Activated T-cell treated with anti-CD3 and anti-CD28 coated beads, Interleukin-2, amount 50 U/mL, for 1 hour (primary cell): Measurements from ENCODE around the gene PACSIN2.

ENCODE experiments used
- DNase-seq: peaks from one replicate; pipeline ENCODE4 v3.0.0-alpha.2; 2020

PACSIN2 gene

GRCh38 chr22:42901790-42902508 is 113.0 kb downstream of the PACSIN2 start:
- no peak for DNase-seq

- DNase-seq, result no peak
Measured at GRCh38 chr22:42897960-42898359, 117.0 kb downstream of the PACSIN2 start.

GRCh38 chr22:42895541-42895981 is 119.4 kb downstream of the PACSIN2 start:
- no peak for DNase-seq

- DNase-seq, result no peak
Measured at GRCh38 chr22:42895087-42895486, 119.9 kb downstream of the PACSIN2 start.

- DNase-seq, result no peak
Measured at GRCh38 chr22:42893371-42894150, 121.4 kb downstream of the PACSIN2 start.

DNA sequence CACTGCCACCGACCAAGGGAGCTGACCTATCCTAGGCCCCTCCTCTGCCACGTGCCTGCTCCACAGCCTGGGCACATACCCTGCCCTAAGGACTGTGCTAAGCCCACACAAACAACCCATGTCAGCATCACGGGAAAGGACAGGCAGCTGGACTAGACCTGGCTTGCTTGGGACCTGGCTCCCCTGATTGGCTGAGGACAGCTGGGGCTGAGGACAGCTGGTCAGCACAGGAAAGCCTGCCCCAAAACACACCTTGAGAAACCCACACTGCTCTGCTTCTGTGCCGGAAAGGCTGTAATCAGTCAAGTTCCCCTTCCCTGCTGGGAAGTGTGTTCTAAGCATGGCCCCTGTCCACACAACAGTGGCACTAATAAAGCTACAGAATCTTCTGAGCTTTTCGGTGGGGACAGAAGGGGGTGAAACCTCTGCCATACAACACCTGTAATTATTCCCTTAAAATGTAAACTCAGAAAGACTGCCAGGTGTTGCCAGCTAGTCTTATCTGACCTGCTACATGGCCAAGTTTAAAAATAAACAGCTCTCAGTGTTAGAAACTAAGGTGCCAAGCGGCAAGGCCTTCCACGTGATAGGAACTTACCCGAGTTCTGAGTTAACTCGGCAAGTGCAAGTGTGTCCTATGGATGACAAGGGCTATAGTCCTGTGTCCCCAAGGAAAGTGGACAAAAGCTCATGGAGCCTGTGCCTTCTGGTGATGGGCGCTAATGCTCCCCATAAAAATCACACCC is 122.2 kb downstream of the PACSIN2 start:
- DNase-seq, result no peak

DNA sequence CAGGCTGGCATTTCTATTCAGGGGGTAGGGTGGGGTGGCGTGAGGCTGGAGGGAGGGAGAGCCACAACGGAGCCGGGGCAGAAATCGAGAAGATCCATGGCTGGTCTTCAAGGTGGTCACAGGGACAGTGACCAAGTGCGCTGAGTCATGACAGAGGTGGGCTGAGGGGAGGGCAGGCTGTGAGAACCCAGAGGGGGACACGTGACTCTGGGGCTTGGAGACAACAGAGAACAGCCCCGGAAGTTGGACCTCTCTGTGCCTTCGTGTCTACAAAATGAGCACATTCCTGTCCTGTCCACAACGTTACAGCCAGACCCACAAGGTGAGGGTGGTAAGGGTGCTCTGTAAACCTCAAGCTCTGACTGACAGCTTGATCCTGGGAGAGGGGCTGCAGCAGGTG is 122.8 kb downstream of the PACSIN2 start:
- DNase-seq, result no peak

DNA sequence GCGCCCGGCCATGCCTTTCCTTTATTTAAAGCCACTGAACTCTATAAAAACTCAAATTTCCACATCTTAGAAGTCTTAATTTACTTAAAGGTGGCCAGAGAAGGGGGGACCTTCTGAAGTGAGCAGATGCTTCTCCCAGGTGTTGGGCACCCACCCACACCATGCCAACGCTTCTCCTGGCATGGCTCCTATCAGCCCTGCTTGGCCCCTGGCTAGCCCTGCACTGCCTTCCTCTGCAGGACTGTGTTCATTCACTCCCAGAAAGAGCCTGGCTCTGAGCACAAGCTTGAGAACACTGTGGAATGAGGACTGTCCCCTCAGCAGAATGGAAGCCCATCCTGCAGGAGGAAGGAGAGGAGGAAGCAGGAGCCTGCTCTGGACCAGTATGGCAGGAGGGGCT is 123.3 kb downstream of the PACSIN2 start:
- DNase-seq, result no peak

DNA sequence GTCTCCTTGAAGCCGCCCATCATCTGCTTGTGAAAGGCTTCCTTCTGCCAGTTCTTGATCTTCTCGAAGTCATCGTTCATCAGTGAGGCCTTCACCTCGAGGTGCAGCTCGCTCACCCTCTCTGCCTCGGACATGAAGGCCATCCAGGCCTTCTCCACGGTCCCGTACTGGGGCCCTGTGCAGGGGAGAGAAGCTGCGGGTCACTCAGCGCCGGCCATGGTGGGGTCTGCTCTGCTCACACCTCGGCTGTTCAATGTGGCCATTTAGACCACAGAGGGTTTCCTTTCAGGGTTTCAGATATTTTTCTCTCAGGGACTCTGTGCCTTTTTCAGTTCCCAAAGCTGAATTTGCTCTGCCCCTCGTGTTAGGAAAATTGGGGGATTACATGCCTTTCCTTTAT is 123.9 kb downstream of the PACSIN2 start:
- DNase-seq, result no peak

DNA sequence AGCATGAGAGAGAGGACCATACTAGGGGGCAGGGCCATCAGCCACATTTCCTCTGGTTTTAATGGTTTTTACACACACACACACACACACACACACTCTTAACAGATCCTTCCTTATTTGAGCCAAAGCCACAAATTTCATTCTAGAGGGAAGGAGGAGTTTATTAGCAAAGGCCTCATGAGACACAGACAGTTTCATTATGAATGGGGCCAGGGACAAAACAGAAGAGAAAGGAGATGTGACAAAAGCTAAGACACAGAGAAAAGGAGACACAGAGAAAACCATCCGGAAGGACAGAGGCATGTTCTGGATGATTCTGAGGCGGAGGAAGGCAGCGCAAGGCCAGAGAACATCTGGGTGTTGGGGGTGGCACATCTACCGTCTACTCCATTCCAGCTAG is 125.6 kb downstream of the PACSIN2 start:
- DNase-seq, result no peak

DNA sequence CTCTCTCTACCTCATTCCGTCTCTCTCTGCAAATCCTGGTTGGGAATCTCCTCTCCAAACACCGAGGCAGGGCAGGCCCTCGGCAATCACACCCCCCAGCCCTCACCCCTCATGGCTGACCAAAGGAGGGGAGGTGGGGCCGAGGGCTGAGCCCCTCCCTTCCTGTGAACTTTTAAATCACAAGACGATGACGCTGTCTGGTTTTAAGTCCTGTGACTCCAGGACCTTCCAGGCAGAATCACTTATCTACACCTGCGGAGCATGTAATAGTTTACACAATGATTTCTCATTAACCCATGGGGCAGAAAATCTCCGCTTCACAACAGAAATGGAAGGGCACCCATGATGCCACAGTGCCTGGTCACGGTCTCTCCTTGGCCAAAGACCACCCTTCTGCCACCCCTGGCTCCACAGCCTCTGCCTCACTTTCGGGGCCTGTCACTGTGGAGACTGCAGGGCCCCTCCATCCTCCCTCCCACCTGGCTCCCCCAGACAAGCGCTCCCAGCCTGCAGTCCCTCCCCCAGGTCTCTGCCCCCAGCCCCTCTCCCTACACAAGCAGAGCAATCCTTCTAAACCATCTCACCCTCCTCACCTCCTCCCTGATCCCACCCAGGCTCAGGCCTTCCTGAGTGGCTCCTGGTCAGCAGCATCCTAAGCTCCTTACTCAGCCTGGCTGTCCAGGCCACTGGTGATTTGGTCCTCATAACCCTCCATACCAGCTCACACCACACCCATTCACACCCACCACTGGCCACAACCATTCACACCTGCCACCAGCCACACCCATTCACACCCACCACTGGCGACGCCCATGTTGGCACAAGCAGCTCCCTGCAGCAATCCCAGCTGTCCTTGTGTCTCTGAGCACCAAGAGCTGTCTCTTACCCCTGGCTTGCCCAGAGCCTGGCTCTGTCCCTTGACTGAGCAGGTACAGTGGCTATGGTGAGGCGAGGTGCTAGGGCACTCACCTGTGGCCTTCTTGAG is 127.1 kb downstream of the PACSIN2 start:
- no peak for DNase-seq

- no peak for DNase-seq
Measured at GRCh38 chr22:42887120-42887519, 127.8 kb downstream of the PACSIN2 start.

DNA sequence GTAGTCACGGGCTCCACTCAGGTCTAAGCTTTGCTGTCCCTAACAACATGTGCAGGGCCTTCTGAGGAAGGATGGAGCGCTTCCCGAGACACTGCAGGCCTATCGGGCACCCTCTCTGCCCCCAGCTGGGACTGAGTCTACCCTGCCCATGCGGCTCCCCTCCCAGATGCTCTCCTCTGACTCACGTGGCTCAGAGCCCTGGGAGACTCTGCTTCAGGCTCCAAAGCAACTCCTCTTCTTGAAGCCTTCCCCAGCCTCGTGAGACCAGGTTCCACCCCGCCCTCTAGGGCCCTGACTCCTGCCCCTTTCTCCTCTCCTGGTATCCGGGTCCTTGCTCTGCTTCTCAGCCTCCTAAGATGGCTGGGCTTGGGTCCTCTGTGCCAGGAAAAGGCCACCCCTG is 129.5 kb downstream of the PACSIN2 start:
- DNase-seq, result no peak

GRCh38 chr22:42884616-42885375 is 130.2 kb downstream of the PACSIN2 start:
- no peak for DNase-seq

DNA sequence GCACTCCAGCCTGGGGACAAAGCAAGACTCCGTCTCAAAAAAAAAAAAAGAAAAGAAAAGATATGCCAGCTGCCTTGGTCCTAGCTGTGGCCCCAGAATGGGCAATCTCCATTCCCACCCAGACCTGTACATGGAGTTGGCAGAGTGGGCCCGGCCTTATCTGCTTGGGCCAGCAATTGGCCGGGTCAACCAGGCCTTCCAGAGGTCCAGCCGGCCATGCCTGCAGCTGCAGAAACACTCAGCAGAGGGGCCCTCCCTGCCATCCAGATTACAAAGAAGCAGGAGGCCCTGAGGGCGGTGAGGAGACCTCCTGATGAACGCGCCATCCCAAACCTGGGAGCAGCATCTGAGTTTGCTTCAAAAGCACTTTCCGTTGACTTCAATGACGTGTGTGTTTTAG is 131.0 kb downstream of the PACSIN2 start:
- no peak for DNase-seq

DNA sequence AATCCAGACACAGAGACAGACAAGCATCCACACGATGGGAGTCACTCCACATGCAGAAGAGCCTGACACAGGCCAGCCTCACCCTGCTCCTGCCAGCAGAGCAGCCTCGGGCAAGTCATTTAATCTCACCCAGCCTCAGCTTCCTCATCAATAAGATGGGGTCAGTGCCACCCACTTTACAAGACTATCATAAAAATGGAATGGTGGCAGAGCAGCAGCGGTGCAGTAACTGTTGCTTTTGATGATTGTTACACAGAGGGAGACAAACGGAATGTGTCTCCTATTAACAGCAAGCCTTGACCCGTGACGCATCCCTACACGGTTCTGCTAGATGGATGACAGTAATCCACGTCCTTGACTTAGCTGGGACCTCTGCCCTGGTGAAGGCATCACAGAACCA is 131.8 kb downstream of the PACSIN2 start:
- DNase-seq, result no peak

DNA sequence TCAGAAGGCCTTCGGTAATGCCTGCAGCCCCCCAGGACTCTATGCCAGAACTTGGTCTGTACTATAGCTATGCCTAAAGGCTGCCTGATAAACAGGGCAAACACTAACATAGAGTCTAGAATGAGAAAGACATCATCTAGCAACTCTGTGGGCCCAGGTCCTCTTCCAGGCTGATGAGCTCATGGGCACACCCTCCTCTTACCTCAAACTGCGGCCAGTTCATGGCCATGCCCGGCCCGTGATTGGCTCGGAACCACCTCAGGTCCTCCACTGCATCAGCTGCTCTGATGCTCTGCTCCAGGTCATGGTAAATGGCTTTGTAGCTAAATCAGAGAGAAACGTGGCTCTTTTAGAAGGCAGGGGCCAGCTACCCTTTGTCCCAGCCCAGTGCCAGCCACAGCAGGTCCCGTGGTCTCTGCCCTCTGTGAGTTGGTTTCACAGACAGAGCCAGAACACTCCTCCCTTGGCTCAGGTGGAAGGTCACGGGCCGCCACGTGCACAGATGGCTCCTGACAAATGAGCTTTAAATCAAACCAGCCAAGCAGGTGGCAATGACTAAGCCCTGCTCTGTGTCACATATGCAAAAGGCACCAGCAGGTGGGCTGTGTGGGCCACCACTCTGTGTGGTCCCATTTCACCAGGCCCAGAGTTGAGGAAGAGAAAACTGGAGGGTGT is 132.8 kb downstream of the PACSIN2 start:
- DNase-seq, result no peak

GRCh38 chr22:42881298-42881697 is 133.7 kb downstream of the PACSIN2 start:
- DNase-seq, result no peak

- DNase-seq, result no peak
Measured at GRCh38 chr22:42880815-42881214, 134.1 kb downstream of the PACSIN2 start.

- no peak for DNase-seq
Measured at GRCh38 chr22:42879371-42880021, 135.5 kb downstream of the PACSIN2 start.
